ENCODE measurements around the gene ARHGAP40.

ARHGAP40 gene

DNA sequence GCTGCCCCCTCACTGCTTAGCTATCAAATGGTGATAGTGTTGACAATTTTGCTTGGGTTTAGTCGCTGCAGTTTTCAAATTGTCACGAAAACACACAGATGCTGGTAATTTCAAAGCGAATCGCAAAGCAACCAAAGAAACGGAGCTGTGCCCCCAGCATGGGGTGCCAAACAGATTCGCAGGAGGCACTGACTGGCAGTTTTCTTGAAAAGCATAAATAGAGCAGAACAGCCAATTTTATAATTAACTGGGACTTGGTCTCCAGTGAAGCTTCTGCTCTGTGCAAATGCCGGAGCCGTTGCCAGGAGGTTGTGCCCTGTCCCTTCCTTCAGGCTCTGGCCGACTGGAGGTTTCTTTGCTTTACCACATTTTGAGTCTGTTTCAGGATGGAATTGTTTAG, 18.8 kb downstream of the ARHGAP40 start:
- DNase-seq = peak in 1 of 2 experiments; percentile 21

- no peak for DNase-seq
Measured at GRCh38 chr20:38623061-38623460, 21.5 kb downstream of the ARHGAP40 start.

DNA sequence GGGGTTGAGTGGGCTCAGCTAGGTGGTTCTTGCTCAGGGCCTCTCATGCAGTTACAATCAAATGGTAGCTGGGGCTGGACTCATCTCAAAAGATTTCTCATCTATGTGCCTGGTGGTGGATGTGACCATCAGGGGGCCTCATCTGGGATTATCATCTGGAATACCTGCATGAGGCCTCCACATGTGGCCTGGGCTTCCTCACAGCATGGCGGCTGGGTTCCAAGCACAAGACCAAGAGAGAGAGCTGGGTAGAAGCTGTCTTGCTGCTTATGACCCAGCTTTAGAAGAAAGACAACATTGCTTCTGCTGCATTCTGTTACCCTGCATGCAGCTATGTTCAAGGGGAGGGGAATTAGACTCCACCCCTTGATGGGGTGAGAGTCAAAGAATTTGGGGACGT, 22.5 kb downstream of the ARHGAP40 start:
- DNase-seq = no peak

GRCh38 chr20:38625896-38626295, 24.3 kb downstream of the ARHGAP40 start:
- DNase-seq = no peak

- no peak for DNase-seq
Measured at GRCh38 chr20:38626921-38627659, 25.5 kb downstream of the ARHGAP40 start.

- no peak for DNase-seq
Measured at GRCh38 chr20:38628580-38629470, 27.2 kb downstream of the ARHGAP40 start.

- DNase-seq = no peak
Measured at GRCh38 chr20:38629979-38630378, 28.4 kb downstream of the ARHGAP40 start.

DNA sequence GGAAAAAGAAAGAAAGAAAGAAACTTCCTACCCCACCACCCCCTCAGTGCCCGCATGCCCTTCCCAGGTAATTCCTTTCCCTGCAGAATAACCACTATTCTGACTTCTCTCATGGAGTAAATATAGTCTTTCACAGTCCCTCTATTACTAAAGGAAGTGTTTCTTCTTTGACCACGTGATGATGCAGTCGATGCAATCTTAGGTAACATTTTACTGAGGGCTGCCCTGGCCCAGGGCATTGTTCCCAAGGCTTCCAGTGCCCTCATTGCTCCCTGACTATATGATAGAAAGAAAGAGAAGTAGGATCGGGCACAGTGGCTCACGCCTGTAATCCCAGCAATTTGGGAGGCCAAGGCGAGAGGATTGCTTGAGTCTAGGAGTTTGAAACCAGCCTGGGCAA, 29.1 kb downstream of the ARHGAP40 start:
- no peak for DNase-seq

DNA sequence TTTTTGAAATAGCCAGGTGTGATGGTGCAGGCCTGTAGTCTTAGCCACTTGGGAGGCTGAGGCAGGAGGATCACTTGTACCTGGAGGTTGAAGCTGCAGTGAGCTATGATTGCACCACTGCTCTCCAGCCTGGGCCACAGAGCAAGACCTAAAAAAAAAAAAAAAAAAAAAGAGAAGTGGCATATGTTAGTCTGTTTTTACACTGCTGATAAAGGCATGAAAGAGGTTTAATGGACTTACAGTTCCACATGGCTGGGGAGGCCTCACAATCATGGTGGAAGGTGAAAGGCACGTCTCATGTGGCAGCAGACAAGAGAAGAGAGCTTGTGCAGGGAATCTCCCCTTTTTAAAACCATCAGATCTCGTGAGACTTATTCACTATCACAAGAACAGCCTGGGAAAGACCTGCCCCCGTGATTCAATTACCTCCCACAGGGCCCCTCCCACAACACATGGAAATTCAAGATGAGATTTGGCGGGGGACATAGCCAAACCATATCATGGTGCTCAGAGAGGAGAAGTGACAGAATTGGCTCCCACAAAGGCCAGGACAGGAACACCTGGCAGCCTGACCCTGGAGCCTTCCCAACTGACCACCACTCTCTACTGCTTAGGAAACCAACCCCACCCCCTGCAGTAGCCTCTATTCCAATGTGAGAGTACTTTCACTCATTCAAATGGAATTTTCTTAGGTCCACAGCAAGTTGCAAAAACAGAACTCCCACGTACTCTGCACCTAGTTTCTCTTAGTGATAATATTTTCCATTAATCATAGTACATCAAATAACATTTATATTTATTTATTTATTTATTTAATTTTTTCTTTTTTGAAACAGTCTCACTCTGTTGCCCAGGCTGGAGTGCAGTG, 29.8 kb downstream of the ARHGAP40 start:
- no peak for DNase-seq

DNA sequence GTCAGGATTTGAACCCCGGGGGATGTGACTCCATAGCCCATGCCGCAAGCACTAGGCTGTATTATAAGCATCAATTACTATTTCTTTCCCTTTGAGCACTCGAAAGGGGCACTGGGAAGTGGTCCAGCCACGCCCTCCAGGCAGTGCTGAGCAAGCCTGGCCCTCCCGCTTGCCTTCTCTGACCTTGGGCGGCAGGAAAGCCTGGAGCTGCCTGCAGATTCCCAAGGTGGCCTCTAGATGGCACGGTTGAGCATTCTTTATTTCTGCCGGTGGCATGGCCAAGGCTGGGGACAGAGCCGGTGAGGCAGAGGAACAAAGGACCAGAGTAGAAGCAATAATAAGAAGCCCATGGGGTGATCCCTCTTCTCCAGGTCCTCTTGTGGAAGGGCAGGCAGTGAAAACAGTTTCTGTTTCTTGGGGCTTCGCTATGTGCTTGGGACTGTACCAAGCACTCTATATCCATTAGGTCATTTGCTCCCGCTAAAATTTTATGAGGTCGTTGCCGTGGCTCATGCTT, 32.0 kb downstream of the ARHGAP40 start:
- DNase-seq = peak; percentile 50 to 77

DNA sequence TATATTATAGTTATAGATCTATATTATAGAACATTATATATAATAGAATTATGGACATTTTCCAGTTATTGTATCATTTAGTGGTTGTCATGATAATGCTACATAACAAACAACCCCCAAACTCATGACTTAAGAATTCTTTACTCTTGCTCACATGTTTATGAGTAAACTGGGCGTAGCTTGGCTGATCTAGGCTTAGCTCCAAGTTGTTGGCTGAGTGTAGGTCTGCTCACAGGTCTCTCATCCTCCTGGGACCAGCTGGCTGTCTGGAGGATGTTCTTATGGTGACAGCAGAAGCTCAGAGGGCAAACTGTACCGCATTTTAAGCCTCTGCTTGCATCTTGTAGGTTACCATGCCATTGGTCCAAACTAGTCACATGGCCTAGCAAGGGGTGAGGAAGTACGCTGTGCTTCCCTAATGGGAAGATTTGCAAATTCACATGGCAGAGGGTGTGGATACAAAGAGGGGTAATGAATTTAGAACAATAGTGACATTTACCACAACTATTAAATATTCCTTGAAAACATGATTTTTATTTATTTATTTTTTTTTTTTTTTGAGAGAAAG, 34.2 kb downstream of the ARHGAP40 start:
- DNase-seq = peak in 1 of 2 experiments; percentile 19

GRCh38 chr20:38640521-38640920, 38.9 kb downstream of the ARHGAP40 start:
- DNase-seq = no peak

DNA sequence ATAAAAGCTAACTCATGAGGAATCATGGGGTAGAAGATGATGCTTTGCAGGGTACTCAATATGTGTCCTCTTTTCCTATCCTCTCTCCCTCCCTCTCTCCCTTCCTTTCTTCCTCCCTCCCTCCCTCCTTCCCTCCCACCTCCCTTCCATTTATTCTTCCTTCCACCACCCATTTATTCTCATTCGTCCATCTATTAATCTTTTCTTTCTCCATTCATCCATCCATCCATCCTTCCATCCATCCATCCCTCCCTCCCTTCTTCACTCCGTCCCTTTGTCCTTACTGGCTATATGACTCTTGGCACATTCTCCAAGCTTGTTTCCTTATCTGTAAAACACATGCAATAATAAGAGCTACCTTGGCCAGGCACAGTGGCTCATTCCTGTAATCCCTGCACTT, 40.9 kb downstream of the ARHGAP40 start:
- DNase-seq = no peak

- no peak for DNase-seq
Measured at GRCh38 chr20:38644588-38645260, 43.1 kb downstream of the ARHGAP40 start.

GRCh38 chr20:38645351-38645750, 43.7 kb downstream of the ARHGAP40 start:
- DNase-seq = no peak

GRCh38 chr20:38645980-38646858, 44.6 kb downstream of the ARHGAP40 start:
- DNase-seq = peak; percentile 12 to 80

DNA sequence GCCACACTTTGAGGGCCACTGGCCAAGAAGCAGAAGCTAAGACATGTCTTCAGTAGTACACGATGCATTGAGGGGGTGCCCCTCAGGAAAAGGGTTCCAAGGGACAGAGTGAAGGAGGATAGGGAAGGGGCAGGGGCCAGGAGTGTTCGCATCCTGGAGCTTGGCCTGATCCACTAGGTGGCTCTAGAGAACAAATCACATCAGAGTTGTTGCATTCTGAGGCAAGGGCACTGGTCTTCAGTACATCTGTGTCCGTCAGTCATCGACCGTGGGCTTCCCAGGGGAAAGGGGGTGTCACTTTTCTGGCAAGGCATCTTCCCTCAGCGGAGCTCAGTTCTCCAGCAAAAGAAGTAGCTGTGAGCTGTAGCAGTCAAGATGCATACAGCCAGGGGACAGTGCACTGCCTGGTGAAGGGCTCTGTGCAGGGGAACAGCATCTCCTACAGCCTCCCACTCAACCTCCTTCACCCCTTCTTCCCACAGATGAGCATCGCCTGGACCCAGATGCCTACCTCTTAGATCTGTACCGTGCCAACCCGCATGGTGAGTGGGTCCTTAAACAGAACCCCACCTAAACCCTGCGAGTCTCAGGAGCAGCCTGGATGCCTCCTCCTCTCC, 47.8 kb downstream of the ARHGAP40 start:
- peak in 1 of 2 experiments; percentile 41 for DNase-seq

DNA sequence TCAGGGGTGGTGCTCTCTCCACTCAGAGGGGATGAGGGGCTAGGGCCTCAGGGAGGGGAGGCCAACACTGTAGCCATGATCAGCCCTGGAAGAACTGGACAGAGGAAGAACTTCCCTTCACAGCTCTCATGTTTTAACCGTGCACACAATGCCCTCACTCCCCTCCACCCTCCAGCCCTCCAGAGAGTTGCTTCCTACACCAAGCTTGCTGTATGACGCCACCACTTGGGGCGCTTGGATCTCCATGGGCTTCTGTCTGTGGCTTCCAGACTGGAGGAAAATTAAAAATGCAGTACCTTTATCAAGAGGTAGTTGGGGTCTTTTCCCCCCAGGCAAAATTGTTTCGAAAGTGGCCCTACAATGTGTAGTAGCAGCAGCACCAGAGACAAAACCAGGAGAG, 48.4 kb downstream of the ARHGAP40 start:
- no peak for DNase-seq

- DNase-seq = no peak
Measured at GRCh38 chr20:38651154-38651553, 49.5 kb downstream of the ARHGAP40 start.

DNA sequence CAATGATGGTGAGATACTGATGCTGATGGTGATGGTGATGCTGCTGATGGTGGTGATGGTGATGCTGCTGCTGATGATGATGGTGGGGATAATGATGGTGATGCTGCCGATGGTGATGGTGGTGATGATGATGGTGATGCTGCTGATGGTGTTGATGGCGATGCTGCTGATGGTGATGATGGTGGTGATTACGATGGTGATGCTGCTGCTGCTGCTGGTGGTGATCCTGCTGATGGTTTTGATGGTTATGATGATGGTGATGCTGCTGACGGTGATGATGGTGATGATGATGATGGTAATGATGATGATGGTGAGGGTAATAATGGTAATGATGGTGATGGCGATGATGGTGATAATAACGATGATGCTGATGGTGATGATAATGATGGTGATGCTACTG, 50.0 kb downstream of the ARHGAP40 start:
- no peak for DNase-seq
